Rectal smooth muscle tissue (tissue), 1 donor: ENCODE data around the gene GULP1.
A peak's percentile ranks its signal among the peaks of the same experiment; 100 is the strongest.

Experiments used
- H3K27ac ChIP-seq: one replicate; pipeline ENCODE4 v1.7.0; 2013; ENCODE audit warnings: low read depth, low read length, inconsistent platforms
- H3K27me3 ChIP-seq: one replicate; pipeline ENCODE4 v1.7.0; 2013; ENCODE audit warnings: low read length; ENCODE audit not compliant: control insufficient read depth, insufficient read depth
- H3K36me3 ChIP-seq: one replicate; pipeline ENCODE4 v1.7.0; 2013; ENCODE audit warnings: low read length; ENCODE audit not compliant: control insufficient read depth, insufficient read depth
- H3K4me1 ChIP-seq: one replicate; pipeline ENCODE4 v1.7.0; 2013; ENCODE audit warnings: low read length; ENCODE audit not compliant: control insufficient read depth, insufficient read depth
- H3K4me3 ChIP-seq: one replicate; pipeline ENCODE4 v1.7.0; 2013; ENCODE audit warnings: low read length
- H3K9ac ChIP-seq: one replicate; pipeline ENCODE4 v1.7.0; 2013; ENCODE audit warnings: low read length

Gene GULP1

GRCh38 chr2:188332619-188333018 is 40.9 kb downstream of the GULP1 start:
- Histone ChIP-seq H3K27ac (no peak overlapping the region), H3K4me1 (peaks cover 6% of the 10 kb centered on the region), H3K36me3 (no peaks in the 10 kb centered on the region), H3K27me3 (no peaks in the 10 kb centered on the region), H3K4me3 (no peak overlapping the region), H3K9ac (no peak overlapping the region)

- H3K36me3 ChIP-seq, result no peaks in the 10 kb centered on the region
- no peak overlapping the region for H3K4me3 ChIP-seq
- peaks cover 6% of the 10 kb centered on the region for H3K4me1 ChIP-seq
- H3K9ac ChIP-seq, result no peak overlapping the region
- peak overlapping the region; percentile 37 for H3K27ac ChIP-seq
- no peaks in the 10 kb centered on the region for H3K27me3 ChIP-seq
These were observed 42.3 kb downstream of the GULP1 start for GRCh38 chr2:188333751-188334524.

GRCh38 chr2:188338463-188338862 is 46.8 kb downstream of the GULP1 start:
- Histone ChIP-seq H3K4me3 (no peak overlapping the region), H3K27ac (no peak overlapping the region), H3K36me3 (no peaks in the 10 kb centered on the region), H3K4me1 (peaks cover 6% of the 10 kb centered on the region), H3K27me3 (no peaks in the 10 kb centered on the region), H3K9ac (no peak overlapping the region)

GRCh38 chr2:188340257-188340656 is 48.6 kb downstream of the GULP1 start:
- Histone ChIP-seq H3K27ac (no peak overlapping the region), H3K4me1 (no peaks in the 10 kb centered on the region), H3K27me3 (no peaks in the 10 kb centered on the region), H3K4me3 (no peak overlapping the region), H3K9ac (no peak overlapping the region), H3K36me3 (no peaks in the 10 kb centered on the region)

- H3K27ac ChIP-seq, result no peak overlapping the region
- H3K9ac ChIP-seq, result no peak overlapping the region
- H3K4me1 ChIP-seq, result no peaks in the 10 kb centered on the region
- no peaks in the 10 kb centered on the region for H3K27me3 ChIP-seq
- no peak overlapping the region for H3K4me3 ChIP-seq
- no peaks in the 10 kb centered on the region for H3K36me3 ChIP-seq
These were observed 53.3 kb downstream of the GULP1 start for GRCh38 chr2:188345020-188345419.

- Histone ChIP-seq H3K36me3 (no peaks in the 10 kb centered on the region), H3K27ac (no peak overlapping the region), H3K27me3 (no peaks in the 10 kb centered on the region), H3K4me3 (no peak overlapping the region), H3K4me1 (no peaks in the 10 kb centered on the region), H3K9ac (no peak overlapping the region)
These were observed 53.8 kb downstream of the GULP1 start for GRCh38 chr2:188345426-188345825.

GRCh38 chr2:188345831-188346458 is 54.3 kb downstream of the GULP1 start:
- Histone ChIP-seq H3K27ac (no peak overlapping the region), H3K27me3 (no peaks in the 10 kb centered on the region), H3K4me1 (no peaks in the 10 kb centered on the region), H3K4me3 (no peak overlapping the region), H3K36me3 (no peaks in the 10 kb centered on the region), H3K9ac (no peak overlapping the region)

GRCh38 chr2:188349019-188349418 is 57.3 kb downstream of the GULP1 start:
- H3K4me1 ChIP-seq, result no peaks in the 10 kb centered on the region
- no peak overlapping the region for H3K27ac ChIP-seq
- no peaks in the 10 kb centered on the region for H3K27me3 ChIP-seq
- no peaks in the 10 kb centered on the region for H3K36me3 ChIP-seq
- no peak overlapping the region for H3K4me3 ChIP-seq
- H3K9ac ChIP-seq, result no peak overlapping the region

- Histone ChIP-seq H3K9ac (no peak overlapping the region), H3K27ac (no peak overlapping the region), H3K4me3 (no peak overlapping the region), H3K36me3 (no peaks in the 10 kb centered on the region), H3K4me1 (no peaks in the 10 kb centered on the region), H3K27me3 (no peaks in the 10 kb centered on the region)
These were observed 61.6 kb downstream of the GULP1 start for GRCh38 chr2:188353282-188353681.

- H3K4me3 ChIP-seq, result no peak overlapping the region
- no peaks in the 10 kb centered on the region for H3K36me3 ChIP-seq
- H3K9ac ChIP-seq, result no peak overlapping the region
- H3K27ac ChIP-seq, result no peak overlapping the region
- no peaks in the 10 kb centered on the region for H3K4me1 ChIP-seq
- no peaks in the 10 kb centered on the region for H3K27me3 ChIP-seq
These were observed 69.0 kb downstream of the GULP1 start for GRCh38 chr2:188360485-188361263.

GRCh38 chr2:188364033-188364630 is 72.5 kb downstream of the GULP1 start:
- no peaks in the 10 kb centered on the region for H3K4me1 ChIP-seq
- H3K4me3 ChIP-seq, result no peak overlapping the region
- no peaks in the 10 kb centered on the region for H3K36me3 ChIP-seq
- H3K27ac ChIP-seq, result no peak overlapping the region
- no peak overlapping the region for H3K9ac ChIP-seq
- no peaks in the 10 kb centered on the region for H3K27me3 ChIP-seq

GRCh38 chr2:188365058-188365641 is 73.5 kb downstream of the GULP1 start:
- Histone ChIP-seq H3K27me3 (no peaks in the 10 kb centered on the region), H3K27ac (no peak overlapping the region), H3K9ac (no peak overlapping the region), H3K36me3 (no peaks in the 10 kb centered on the region), H3K4me1 (no peaks in the 10 kb centered on the region), H3K4me3 (no peak overlapping the region)
